ENCODE measurements around the gene ASTE1. TPM values are rescaled to one million over a fixed set of nuclear protein-coding genes. Genes with fewer than 3 reads are reported as not detected.

The ASTE1 gene
- total RNA-seq, 1 experiment from 2014 or later = 2.7 TPM

DNA sequence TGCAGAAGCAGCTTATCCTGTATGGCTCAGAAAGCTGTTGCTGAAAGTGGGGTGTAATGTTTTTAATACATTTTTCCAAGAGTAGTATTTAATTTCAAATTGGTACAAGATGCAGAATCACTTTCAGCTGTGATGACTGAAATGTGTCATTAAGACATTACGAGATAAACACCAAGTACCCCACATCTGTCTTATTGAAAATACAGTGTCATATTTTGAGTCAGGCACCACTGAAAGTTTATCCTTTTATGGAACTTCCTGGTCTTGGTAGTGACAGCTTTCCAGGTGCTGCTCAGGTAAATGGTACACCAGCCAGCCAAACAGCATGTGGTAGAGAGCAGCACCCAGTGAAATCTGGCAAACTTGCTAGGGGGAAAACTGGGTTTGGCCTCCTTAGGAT is 16.9 kb downstream of the ASTE1 start:
- H3K4me3 Mint-ChIP-seq (ENCODE audit: unreplicated experiment) = no peak overlapping the region
- no peaks in the 10 kb centered on the region for H3K27me3 Mint-ChIP-seq (ENCODE audit: insufficient read depth, unreplicated experiment)
- intact Hi-C loops (cut with micrococcal nuclease) = no loop called here
- H3K9me3 Mint-ChIP-seq (ENCODE audit: unreplicated experiment) = no peaks in the 10 kb centered on the region
- H3K36me3 Mint-ChIP-seq (ENCODE audit: insufficient read depth, unreplicated experiment) = peaks cover 28% of the 10 kb centered on the region
- DNase-seq (ENCODE audit: unreplicated experiment) = no peak
- BruUV-seq (replicated peaks) = no TSS peak
- H3K4me1 Mint-ChIP-seq (ENCODE audit: insufficient read depth, unreplicated experiment) = no peaks in the 10 kb centered on the region
- POLR2A ChIA-PET = no interaction called here
- TF ChIP-seq, protein P1, sequence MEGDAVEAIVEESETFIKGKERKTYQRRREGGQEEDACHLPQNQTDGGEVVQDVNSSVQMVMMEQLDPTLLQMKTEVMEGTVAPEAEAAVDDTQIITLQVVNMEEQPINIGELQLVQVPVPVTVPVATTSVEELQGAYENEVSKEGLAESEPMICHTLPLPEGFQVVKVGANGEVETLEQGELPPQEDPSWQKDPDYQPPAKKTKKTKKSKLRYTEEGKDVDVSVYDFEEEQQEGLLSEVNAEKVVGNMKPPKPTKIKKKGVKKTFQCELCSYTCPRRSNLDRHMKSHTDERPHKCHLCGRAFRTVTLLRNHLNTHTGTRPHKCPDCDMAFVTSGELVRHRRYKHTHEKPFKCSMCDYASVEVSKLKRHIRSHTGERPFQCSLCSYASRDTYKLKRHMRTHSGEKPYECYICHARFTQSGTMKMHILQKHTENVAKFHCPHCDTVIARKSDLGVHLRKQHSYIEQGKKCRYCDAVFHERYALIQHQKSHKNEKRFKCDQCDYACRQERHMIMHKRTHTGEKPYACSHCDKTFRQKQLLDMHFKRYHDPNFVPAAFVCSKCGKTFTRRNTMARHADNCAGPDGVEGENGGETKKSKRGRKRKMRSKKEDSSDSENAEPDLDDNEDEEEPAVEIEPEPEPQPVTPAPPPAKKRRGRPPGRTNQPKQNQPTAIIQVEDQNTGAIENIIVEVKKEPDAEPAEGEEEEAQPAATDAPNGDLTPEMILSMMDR (IDR thresholded peaks at IDR 0.05; ENCODE audit: unreplicated experiment) = no peak
- CTCF ChIA-PET = no interaction called here
- no peak overlapping the region for H3K27ac Mint-ChIP-seq (ENCODE audit: low read depth, unreplicated experiment)

DNA sequence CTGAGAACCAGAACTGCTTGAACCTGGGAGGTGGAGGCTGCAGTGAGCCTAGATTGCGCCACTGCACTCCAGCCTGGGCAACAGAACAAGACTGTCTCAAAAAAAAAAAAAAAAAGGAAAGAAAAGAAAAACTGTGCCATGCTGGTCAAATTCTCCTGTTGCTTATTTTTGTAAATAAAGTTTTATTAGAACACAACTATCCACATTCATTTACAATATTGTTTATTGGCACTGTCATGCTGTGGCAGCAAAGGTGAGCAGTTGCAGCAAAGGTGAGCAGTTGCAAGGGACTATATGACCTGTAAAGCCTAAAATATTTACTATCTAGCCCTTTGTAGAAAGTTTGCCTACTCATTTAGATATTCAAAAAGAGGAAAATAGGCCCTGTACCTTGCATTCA is 18.3 kb downstream of the ASTE1 start:
- CTCF ChIA-PET = no interaction called here
- Mint-ChIP-seq H3K36me3 (ENCODE audit: insufficient read depth, unreplicated experiment) (peaks cover 21% of the 10 kb centered on the region), H3K27ac (ENCODE audit: low read depth, unreplicated experiment) (no peak overlapping the region), H3K4me3 (ENCODE audit: unreplicated experiment) (no peak overlapping the region), H3K9me3 (ENCODE audit: unreplicated experiment) (no peaks in the 10 kb centered on the region), H3K4me1 (ENCODE audit: insufficient read depth, unreplicated experiment) (no peaks in the 10 kb centered on the region), H3K27me3 (ENCODE audit: insufficient read depth, unreplicated experiment) (no peaks in the 10 kb centered on the region)
- TF ChIP-seq, protein P1 (IDR thresholded peaks at IDR 0.05; ENCODE audit: unreplicated experiment) = no peak
- POLR2A ChIA-PET = no interaction called here
- no peak for DNase-seq (ENCODE audit: unreplicated experiment)
- intact Hi-C loops (cut with micrococcal nuclease) = no loop called here
- no TSS peak for BruUV-seq (replicated peaks)

DNA sequence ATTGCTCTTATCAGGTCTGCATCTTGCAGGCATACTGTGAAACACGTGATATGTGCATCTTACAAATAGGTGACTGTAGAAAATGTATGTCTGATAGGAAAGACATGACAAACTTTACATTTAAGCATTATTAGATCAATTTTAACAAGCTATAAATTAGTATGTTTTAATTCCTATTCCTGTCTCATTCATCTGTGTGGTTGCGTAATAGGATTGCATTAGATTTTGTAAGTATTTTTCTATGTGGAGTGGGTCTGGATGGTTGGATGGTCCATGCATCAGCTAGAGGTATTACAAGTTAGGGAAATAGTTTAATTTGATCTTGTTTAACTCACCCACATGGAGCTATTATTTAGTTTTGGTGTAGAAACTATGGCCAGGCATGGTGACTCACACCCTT is 18.8 kb downstream of the ASTE1 start:
- ChIA-PET CTCF (interaction anchor here (0.7 kb wide), 1 partner anchor 13 kb away, joined by 3 read pairs; no protein-coding TSS in a partner anchor), POLR2A (no interaction called here)
- no TSS peak for BruUV-seq (replicated peaks)
- TF ChIP-seq, protein P1 (IDR thresholded peaks at IDR 0.05; ENCODE audit: unreplicated experiment) = no peak
- intact Hi-C loops (cut with micrococcal nuclease) = no loop called here
- no peak overlapping the region for H3K27ac Mint-ChIP-seq (ENCODE audit: low read depth, unreplicated experiment)
- H3K4me3 Mint-ChIP-seq (ENCODE audit: unreplicated experiment) = no peak overlapping the region
- DNase-seq (ENCODE audit: unreplicated experiment) = peak; percentile 10
- H3K27me3 Mint-ChIP-seq (ENCODE audit: insufficient read depth, unreplicated experiment) = no peaks in the 10 kb centered on the region
- H3K36me3 Mint-ChIP-seq (ENCODE audit: insufficient read depth, unreplicated experiment) = peaks cover 15% of the 10 kb centered on the region
- H3K4me1 Mint-ChIP-seq (ENCODE audit: insufficient read depth, unreplicated experiment) = no peaks in the 10 kb centered on the region
- H3K9me3 Mint-ChIP-seq (ENCODE audit: unreplicated experiment) = no peaks in the 10 kb centered on the region

GRCh38 chr3:131007256-131007655 is 19.4 kb downstream of the ASTE1 start:
- TF ChIP-seq, protein P1 (IDR thresholded peaks at IDR 0.05; ENCODE audit: unreplicated experiment) = no peak
- intact Hi-C loops (cut with micrococcal nuclease) = no loop called here
- CTCF ChIA-PET = interaction anchor here (0.7 kb wide), 1 partner anchor 13 kb away, joined by 3 read pairs; no protein-coding TSS in a partner anchor
- Mint-ChIP-seq H3K27me3 (ENCODE audit: insufficient read depth, unreplicated experiment) (no peaks in the 10 kb centered on the region), H3K4me1 (ENCODE audit: insufficient read depth, unreplicated experiment) (no peaks in the 10 kb centered on the region), H3K4me3 (ENCODE audit: unreplicated experiment) (no peak overlapping the region), H3K27ac (ENCODE audit: low read depth, unreplicated experiment) (no peak overlapping the region), H3K36me3 (ENCODE audit: insufficient read depth, unreplicated experiment) (peaks cover 13% of the 10 kb centered on the region), H3K9me3 (ENCODE audit: unreplicated experiment) (no peaks in the 10 kb centered on the region)
- no TSS peak for BruUV-seq (replicated peaks)
- POLR2A ChIA-PET = interaction anchor here (0.7 kb wide), 1 partner anchor 114 kb away, joined by 3 read pairs; the partner anchor contains the start of gene ATP2C1
- DNase-seq (ENCODE audit: unreplicated experiment) = no peak
